HG02884 (cell line): ENCODE results near the gene CFD.
"Not testable (repeated sequence)": the region's sequence is repeated elsewhere in the genome, so short reads cannot be mapped to it uniquely, and the experiment has no call there.

Experiments
- ATAC-seq: cut with Tn5 transposase; IDR thresholded peaks from one replicate; pipeline ENCODE4 v1.9.1; 2021; ENCODE audit warnings: mild to moderate bottlenecking, moderate library complexity; ENCODE audit not compliant: unreplicated experiment

CFD gene

DNA sequence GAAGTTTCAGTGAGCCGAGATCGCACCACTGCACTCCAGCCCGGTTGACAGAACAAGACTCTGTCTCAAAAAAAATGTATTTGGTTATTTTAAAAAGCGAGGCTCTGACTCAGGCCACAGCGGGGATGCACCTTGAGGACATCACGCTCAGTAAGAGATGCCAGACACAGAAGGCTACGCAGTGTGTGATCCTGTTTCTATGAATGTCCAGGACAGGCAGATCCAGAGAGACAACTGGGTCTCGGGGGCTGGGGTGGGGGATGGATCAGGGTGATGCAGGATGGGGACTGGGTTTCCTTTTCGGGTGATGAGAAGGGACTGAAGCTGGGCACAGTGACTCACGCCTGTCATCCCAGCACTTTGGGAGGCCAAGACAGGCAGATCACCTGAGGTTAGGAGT lies 28.1 kb downstream of the CFD start:
- ATAC-seq, result no peak

DNA sequence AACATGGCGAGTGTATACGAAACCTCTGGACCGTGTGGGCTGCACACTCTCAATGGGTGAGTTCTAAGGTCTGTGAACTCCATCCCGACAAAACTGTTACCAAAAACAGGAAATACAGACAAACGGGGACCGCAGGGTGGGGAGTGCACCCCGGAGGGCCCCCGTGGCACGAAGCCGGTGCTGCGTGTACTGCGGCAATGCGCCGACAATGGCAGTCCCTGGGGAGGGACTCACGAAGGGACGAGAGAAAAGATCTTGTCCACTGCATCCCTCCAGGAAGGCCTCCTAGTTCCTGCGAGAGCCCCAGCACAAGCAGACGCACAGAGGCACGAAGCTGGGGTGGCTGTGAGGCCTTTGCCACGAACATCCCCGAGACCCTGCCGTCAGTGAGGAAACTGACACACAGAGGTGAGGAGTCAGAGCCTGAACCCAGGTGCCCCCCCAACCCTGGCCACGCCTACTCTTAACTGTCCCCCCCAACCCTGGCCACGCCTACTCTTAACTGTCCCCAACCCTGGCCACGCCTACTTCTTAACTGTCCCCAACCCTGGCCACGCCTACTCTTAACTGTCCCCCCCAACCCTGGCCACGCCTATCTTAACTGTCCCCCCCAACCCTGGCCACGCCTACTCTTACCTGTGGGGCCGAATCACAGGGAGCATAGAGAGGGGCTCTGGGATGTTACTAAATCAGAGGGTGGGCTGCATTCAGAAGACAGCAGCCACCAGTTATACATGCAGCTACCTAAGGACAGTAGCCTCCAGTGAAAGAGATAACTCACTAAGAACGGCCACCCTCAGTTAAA lies 29.3 kb downstream of the CFD start:
- no peak for ATAC-seq

- no peak for ATAC-seq
Measured at GRCh38 chr19:889662-890295, 30.3 kb downstream of the CFD start.

GRCh38 chr19:890831-891230 lies 31.4 kb downstream of the CFD start:
- no peak for ATAC-seq

DNA sequence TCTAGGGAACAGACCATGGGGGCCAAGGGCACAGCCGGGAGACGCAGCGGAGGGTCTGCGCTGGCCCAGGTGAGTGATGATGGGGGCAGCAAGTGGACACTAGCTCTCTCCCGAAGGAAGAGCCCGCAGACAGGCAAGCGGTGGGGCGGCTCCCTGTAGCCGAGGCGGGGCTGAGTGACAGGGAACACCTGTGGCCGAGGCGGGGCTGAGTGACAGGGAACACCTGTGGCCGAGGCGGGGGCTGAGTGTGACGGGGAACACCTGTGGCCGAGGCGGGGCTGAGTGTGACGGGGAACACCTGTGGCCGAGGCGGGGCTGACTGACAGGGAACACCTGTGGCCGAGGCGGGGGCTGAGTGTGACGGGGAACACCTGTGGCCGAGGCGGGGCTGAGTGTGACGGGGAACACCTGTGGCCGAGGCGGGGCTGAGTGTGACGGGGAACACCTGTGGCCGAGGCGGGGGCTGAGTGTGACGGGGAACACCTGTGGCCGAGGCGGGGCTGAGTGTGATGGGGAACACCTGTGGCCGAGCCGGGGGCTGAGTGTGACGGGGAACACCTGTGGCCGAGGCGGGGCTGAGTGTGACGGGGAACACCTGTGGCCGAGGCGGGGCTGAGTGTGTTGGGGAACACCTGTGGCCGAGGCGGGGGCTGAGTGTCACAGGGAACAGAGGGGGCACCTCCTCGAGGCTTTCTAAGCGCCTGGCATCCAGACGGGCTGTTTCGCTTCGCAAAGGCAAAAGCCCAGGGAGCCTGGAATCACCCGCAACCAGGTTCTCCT lies 32.1 kb downstream of the CFD start:
- not testable (repeated sequence) for ATAC-seq

DNA sequence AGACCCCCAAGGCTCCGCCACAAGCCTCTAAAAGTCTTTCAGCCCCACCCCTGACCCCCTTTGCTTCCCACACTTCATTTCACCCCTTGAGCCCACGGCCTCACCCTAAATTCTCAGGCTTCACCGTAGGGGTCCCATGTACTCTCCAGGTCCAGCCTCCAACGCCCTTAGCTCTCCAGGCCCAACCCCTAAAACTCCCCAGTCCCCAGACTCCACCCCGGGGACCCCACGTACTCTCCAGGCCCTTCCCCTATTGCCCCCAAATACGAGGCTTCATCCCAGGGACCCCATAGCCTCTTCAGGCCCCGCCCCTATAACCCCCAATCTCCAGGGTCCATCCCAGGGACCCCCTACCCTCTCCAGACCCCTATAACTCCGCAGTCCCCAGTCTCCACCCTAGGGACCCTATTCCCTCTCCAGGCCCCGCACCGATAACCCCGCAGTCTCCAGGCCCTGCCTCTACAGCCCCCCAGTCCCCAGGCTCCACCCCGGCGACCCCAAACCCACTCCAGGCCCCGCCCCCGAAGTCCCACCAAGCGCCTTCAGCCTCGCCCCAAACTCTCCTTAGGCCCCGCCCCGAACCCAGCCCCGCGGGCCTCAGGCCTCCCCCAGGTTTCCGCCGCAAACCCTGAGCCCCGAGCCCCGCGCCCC lies 32.9 kb downstream of the CFD start:
- ATAC-seq, result peak; percentile 43

GRCh38 chr19:892894-893689 lies 33.6 kb downstream of the CFD start, which contains the start of the genes MED16 and RNU6-9:
TSS of gene MED16 (minus strand) at chr19:893187. CDS start at chr19:891131, 2,056 bp downstream.
TSS of gene RNU6-9 (plus strand) at chr19:893484.
- peak; percentile 67 for ATAC-seq

DNA sequence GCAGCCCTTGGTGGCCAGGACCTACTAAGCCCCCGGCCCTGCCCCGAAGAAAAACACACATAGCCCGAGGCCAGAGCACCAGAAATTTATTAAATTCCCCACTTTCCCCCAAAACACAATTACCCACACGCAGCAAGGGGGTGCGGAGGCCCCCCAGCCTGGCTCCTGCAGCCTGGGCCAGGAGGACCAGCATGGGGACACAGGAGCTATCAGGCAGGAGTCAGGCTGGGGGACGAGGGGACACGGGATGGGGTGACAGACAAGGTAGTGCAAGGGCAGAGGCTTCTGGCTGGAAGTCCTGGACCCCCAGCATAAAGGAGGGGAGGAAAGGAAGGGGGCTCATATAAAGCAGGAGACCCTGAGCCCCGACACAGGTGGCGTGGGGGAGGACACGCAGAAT lies 37.0 kb downstream of the CFD start:
- ATAC-seq, result no peak

GRCh38 chr19:896999-897398 lies 37.5 kb downstream of the CFD start:
- no peak for ATAC-seq

DNA sequence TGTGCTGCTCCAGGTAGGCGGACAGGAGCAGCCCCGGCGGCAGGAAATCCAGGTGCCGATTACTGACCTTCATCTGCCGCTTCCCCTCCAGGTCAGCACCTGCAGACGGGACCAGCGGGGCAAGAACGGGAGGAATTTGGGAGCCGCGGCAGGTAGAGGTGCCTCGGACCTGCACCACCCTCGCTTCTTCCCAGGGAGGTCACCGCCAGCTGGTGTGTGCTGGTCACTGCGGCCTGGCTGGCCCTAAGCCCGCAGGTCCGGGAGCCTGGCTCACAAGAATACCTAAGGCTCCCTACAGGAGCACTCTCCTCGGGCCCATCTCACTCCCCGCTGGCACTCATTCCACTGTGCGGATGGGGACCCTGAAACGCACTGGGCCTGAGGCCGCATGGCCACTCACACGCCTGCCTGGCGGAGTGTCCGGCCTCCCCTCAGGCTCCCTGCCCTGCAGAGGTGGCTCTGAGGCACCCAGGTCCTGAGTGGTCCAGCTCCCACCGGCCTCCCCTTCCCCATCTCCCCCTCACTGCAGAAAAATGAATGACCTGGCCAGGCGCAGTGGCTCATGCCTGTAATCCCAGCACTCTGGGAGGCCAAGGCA lies 38.1 kb downstream of the CFD start:
- no peak for ATAC-seq

DNA sequence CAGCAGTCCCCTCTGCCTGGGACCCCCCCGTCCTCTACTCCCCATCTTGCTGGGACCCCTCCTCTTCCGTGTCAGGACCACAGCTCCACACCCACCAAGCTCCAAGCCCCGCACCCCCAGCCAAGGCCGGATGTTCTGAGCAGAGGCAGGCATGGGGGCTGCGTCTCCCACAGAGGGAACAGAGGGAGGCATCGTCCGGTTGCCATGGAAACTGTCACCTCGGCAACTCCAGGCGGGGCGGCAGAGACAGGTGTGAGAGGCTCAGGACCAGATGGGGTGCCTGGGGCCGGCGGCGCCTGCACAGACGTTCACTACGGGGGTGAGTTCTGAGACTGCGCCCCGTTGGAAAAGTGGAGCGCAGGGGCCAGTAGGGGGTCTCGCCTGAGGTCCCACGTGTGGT lies 39.2 kb downstream of the CFD start:
- ATAC-seq, result no peak

GRCh38 chr19:899336-900042 lies 40.0 kb downstream of the CFD start:
- no peak for ATAC-seq

- no peak for ATAC-seq
Measured at GRCh38 chr19:900043-900301, 40.5 kb downstream of the CFD start.

DNA sequence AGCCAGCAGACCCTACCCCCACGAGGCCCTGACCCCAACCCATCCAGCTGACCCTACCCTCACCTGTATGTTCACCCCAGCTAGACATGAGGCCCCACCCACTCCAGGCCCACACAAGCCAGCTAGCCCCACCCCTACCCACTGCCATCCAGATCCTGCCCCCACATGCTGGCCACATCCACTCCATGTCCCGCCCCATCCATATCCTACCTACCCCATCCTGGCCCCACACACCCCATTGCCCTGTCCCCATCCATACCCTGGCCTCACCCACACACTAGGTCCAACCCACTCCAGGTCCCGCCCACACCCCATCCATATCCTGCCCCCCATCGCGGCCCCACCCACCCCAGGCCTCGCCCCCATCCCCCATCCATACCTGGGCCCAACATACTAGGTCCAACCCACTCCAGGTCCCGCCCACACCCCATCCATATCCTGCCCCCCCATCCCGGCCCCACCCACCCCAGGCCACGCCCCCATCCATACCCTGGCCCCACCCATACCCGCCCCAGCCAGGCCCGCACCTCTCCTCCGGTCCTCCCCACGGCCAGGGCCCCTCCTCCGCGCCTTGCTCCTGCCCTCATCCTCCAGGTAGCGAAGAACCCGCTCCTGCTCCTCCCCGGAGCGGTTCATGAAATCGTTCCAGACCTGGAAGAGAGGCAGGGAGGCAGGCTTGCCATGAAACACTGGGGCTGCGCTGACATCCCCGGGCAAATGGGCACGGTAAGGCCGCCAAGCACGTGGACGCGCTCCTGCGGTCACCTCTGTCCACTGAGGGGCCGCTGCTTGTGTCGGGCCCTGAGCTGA lies 41.0 kb downstream of the CFD start:
- ATAC-seq, result no peak

DNA sequence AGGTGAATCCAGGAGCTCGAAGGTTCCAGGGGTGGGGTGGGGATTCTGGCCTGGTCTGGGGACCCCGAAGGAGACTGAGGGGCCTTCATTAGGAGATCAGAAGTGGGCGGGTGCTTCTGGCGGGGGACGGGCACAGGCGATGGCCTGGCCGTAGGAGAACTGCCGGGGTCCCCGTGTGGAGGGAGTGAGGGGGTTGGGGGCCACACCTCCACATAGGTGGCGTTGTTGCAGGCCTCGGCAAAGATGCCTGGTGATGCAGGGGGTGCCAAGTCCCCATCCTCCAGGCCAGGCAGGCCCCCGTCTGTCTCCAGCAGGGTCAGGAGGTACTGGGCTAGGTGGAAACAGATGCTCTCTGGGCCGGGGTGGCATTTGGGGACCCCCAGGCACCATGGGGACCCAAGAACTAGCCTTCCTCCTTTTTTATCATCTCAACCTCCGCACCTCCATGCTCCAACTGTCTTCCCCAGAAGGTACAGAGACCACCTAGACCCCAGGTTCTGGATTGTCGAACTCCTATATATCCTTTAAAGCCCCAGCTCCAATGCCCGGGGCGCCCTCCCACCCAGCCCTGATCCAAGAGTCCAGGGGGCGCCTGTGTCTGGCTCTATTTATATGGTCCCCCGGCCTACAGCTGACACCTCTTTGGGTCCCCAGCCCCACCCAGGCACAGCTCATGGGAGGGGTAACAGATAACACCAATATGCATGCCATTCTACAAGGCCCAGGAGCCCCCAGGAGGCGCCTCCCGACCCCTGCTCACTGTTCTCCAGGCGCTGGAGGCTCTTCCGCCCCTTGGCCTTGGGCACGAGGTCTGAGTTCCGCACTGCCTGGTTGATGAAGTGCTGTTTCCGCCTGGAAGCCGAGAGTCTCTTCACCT lies 42.0 kb downstream of the CFD start:
- ATAC-seq, result no peak

DNA sequence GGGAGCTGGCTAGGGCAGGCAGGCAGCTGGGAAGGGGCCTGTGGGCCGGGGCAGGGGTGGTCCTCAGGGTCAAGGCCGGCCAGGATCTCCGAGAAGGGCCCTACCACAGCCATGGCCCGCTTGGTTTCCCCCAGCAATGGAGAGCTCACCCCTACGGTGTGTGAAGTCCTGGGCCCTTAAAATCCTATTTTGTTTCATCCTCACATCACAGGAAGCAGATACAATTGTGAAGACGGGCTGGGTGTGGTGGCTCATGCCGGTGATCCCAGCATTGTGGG lies 42.6 kb downstream of the CFD start:
- no peak for ATAC-seq

- ATAC-seq, result no peak
Measured at GRCh38 chr19:902446-903226, 43.2 kb downstream of the CFD start.
